ENCODE data around the gene SLC35A3.
A peak's percentile ranks its signal among the peaks of the same experiment; 100 is the strongest.
"Not testable (repeated sequence)": the region's sequence is repeated elsewhere in the genome, so short reads cannot be mapped to it uniquely, and the experiment has no call there.

Gene SLC35A3
- total RNA-seq = 31.9 to 47.7 (median 32.6) reads per million in 4 donors

DNA sequence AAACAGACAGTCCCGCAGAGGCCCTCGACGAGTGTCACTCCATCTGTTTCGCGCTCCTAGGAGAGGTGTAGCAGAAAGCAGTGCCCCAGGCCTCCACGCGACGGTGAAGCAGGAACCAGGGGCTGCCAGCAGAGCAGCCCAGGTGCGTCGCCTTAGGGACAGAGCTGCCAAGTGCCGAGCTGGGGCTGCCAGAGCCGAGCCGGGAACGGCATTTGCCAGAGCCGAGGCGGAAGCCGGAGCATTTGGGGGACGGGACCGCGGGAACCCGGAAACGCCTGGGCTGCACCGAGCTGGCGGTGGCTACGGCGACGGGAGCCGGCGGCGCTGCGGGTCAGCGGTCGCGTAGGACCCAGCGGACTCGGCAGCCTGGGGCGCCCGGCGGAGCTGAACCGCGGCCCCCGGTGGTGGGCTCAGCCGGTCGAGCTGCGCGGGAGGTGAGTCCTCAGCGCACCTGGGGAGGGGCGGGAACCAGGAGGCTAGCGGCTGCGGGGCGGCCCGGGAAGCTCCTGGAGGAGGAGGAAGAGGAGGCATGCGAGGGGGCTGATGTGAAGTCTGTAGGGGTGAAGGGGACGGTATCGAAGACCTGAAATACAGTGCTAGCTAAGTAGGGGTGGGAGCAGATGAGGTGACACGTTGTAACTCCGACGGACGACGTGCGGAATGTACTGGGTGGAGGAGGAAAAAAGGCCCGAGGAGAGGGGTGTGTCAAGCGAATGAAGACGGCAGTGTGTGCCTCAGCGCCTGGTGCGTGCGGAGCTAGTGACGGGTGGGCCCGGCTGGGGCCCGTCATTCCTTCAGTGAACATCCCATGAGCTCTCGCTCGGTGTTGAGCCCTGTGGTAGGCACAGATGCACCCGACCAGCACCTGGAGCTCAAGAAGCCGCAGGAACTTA is at the start of gene SLC35A3:
Gene SLC35A3, plus strand, starts transcription at position 268 of the 893 bp plus-strand sequence. CDS start 23,559 bp downstream, outside the sequence.
- DNase-seq = peak; percentile 57 to 81 (median 66)

DNA sequence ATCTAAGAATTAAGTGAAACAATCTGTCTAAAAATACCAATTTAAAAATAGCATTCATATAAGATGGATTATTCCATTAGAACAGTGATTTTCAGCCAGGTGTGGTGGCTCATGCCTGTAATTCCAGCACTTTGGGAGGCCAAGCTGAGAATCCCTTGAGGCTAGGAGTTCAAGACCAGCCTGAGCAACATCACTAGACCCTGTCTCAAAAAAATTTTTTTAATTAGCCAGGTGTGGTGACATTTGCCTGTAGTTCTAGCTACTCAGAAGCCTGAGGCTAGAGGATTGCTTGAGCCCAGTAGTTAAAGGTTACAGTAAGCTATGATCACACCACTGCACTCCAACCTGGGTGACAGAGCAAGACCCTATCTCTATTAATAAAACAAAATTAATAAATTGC is 35.0 kb upstream of the SLC35A3 start:
- no peak for DNase-seq

DNA sequence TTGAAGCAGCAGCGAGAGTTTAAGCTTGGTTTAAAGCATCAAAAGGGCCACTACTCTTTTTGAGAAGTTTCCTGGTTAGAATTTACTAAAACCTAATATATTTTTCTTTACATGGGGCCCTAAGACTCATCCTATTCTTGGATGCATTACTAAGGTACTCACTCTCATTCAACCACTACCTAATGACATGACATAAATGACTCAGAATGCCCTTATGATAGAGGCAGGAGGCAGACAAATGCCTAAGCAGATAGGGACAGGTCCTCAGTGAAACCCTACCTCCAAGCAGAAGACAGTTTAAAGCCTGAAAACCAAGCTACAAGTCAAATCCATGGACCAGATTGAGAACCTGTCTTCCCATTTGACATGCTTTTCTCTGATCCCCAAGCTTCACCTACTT is 34.3 kb upstream of the SLC35A3 start:
- DNase-seq = no peak

DNA sequence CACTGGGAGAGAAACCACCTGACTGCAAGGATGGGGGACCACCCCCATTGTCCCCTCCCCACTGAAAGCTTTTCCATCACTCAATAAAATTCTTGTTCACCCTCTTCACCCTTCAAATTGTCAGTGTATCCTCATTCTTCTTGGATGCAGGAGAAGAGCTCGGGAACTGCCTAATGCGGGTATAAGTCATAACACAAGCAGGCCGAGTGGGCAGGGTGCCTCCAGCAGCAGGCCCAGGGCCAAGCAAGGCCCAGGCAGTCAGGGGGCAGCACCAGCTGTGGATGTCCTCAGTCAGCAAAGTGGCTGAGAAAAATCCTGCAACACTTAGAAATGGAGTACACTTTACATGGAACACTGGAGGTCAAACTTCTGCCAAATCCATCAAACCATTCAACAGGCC is 33.7 kb upstream of the SLC35A3 start:
- no peak for DNase-seq

DNA sequence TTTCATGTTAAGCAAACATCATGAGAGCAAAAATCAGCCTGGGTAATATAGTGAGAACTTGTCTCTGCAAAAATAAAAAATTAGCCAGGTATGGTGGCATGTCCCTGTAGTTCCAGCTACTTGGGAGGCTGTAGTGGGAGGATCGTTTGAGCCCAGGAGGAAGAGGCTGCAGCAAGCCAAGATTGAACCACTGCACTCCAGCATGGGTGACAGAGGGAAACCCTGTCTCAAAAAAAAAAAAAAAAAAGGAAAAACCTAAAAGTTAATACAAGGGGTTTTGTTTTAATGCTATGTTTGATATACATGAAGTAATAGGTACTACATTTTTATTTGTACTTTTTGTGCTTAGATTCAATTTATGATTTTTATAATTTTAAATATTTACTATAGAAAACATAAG is 27.1 kb upstream of the SLC35A3 start:
- no peak for DNase-seq

DNA sequence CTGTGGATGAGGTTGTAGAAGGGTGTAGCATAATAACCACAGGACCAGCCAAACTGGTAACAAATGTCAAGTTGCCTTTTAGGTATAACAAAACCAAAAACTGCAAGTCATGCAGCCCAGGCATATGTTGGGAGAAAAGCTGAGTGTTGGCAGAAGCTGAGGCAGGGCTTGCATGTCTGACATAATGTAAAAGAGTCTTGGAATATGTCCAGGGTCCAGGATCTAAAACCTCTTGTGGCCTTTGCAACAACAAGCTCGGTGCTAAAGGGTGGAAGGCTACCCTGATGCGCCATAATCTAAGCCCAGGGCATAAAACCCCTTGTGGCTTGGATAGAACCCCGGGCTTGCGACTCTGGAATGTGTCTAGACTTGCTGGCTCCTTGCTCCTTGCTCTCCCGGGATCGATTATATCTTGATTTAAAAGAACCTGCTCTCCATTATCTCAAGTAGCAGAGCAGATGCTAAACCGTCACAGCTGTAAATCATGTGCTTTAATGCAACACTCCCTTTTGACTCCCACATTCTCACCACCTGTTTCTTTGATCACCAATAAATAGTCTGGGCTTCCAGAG is 26.5 kb upstream of the SLC35A3 start:
- no peak for DNase-seq

DNA sequence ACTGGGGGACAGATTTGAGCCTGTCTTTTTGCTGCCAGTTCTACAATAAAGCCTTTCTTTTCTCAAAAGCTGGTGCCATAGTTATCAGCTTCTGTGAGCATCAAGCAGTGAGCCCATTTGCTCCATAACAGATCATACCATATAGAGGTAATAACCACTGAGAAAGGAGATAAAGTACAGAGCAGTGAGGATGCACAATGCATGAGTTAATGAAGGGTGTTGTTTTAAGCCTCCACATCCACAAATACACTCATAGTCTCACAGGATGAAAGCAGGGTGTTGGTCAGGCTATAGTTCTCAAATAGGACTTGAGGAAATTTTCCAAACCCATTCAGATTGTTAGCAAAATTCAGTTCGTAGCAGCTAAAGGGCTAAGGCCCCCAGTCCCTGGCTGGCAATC is 25.6 kb upstream of the SLC35A3 start:
- DNase-seq = no peak

DNA sequence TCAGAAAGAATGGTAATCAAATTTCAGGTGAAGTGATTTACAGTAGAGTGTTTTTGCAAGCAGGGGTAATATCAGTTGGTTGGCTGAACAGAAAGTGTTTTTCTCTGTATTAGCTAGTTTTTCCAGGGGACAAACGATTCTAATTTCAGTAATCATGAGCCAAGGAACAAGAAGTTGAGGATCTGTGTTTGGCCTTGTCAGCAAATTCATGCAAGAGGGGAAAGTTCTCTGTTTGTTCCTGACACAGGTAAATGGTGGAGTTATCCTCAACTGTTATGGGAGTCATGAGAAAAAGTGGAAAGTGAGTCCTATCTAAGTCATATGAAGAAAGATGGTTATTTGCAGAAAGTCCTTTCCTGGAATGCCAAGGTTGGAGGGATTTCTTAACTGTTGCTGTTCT is 24.6 kb upstream of the SLC35A3 start:
- DNase-seq = no peak

DNA sequence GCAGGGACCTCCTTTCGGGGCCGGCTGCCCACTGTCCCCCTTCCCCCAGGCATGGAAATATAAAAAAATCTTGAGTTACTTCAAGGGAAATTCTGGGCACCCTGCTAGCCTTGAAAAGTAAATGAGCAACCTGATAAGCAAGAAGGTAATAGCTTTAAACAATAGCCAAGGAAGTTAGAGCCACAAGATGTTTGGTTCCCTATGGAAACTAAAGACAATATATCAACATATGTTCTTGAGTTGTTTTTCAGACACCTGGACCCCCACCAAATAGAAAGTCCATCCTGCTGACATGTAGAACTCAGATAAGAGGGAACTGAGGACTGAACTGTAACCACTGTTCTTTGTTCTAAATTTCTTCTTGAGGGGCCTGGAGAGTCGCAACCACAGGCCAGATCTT is 19.3 kb upstream of the SLC35A3 start:
- no peak for DNase-seq

DNA sequence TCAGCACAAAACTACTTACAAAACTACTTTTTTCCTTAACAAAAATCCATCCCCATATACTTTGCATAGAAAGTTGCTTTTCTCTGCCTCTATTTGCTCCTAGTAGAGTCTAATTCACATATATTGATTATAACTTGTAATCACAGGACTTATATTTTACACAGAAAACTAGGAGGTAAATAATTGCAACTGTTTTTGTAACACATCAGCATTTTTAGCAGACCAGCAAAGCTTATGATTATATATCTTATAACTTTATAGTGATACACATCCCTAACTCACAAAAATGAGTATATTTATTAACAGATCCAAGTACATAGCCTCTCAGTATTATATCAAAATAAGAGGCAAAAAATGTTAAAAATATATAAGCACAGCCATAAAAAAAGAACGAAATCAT is 17.3 kb upstream of the SLC35A3 start:
- DNase-seq = no peak

DNA sequence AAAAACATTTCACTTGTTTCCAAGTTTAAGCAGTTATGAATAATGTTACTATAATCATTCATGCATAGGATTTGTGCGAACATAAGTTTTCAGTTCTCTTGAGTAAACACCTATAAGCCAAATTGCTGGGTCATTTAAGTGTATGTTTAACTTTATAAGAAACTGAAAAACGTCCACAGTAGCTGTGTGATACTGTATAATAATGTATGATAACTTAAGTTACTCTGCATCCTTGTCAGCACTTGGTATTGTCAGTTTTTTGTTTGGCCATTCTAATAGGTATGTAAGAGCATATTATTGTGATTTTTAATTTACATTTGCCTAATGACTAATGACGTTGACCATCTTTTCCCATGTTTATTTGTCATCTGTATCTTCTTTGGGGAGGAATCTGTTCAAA is 14.4 kb upstream of the SLC35A3 start:
- DNase-seq = no peak

DNA sequence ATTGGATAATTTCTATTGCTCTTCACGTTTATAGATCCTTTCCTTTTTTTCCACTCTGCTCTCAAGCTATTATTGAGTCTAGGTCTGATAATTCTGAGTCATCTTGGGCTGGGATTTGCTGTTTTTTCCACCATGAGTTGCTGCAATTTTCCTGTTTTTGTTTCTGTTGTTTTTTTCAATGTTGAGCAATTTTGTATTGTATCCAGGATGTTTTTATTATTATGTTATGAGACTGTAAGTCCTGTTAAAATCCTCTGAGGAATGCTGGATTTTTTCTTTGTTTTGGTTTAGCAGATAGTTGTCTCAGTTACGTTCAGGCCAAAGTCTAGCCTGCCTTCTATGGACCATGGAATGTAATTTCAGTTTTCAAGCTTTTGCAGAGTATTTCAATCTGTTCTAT is 13.0 kb upstream of the SLC35A3 start:
- DNase-seq = no peak

DNA sequence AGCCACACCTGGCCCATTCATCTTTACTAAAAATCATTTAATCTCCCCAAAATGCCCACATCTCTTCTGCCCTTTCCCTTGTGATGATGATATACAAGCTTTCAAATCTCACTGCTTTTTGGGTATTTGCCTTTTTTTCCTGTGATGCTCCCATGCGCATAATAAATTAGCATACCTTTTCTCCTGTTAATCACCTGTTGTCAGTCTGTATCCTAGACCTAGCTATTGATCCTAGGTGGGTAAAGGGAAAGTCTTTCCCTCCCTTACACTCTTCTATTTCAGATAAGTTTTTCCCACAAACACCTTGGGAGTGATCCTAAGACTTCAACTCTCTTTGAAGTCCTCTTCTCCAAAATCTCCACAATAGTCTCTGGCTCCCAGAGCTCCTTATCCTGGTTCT is 12.0 kb upstream of the SLC35A3 start:
- DNase-seq = no peak

DNA sequence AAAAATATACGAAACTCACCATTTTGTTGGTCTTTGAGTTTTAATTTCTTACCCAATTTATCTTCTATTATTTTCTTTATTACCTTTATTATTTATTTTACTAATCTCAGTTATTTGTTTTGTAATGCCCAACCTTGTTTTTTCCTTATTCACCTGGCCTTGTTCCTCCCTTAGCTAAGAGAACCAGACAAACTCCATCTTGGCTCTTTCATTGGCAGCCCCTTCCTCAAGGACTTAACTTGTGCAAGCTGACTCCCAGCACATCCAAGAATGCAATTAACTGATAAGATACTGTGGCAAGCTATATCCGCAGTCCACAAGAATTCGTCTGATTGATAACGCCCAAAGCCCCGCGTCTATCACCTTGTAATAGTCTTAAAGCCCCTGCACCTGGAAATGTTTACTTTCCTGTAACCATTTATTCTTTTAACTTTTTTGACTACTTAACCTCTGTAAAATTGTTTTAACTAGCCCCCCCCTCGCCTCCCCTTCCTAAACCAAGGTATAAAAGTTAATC is 10.5 kb upstream of the SLC35A3 start:
- not testable (repeated sequence) for DNase-seq

DNA sequence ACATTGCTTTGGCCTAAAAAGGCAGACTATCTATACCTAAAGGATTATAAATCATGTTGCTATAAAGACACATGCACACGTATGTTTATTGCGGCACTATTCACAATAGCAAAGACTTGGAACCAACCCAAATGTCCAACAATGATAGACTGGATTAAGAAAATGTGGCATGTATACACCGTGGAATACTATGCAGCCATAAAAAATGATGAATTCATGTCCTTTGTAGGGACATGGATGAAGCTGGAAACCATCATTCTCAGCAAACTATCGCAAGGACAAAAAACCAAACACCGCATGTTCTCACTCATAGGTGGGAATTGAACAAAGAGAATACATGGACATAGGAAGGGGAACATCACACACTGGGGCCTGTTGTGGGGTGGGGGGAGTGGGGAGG is 9.5 kb upstream of the SLC35A3 start:
- not testable (repeated sequence) for DNase-seq

DNA sequence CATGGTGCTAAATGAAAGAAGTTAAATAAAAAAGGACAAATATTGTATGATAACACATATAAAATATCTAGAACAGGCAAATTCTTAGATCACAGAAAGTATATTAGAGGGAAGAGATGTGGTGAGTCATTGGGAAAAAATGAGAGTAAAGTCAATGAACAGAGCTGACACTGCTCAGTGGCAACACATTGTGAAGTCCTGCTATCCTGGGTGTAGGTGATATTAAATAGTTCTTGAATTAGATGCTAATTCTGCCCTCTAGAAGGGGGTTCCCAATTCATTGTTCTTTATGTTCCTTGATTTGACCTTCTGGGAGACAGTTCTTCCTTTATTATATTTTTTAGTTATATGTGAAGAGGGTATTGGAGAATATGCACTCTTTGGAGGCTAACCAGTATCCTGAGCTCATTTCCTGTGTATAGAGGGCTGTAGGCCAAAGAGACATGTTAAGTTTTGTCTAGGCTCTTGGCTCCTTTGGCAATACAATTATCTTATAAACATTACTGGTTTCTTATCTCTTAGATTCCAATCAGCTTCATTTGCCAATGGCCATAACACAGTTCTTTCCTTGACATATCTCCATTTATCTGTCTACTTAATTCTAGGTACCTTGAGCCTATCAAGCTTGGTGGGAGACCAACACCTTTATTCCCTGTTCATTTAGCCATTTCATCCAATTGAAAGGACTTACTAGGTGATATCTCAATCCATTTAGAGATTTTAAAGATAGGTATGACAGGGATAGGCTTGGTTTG is 6.6 kb upstream of the SLC35A3 start:
- DNase-seq = no peak

DNA sequence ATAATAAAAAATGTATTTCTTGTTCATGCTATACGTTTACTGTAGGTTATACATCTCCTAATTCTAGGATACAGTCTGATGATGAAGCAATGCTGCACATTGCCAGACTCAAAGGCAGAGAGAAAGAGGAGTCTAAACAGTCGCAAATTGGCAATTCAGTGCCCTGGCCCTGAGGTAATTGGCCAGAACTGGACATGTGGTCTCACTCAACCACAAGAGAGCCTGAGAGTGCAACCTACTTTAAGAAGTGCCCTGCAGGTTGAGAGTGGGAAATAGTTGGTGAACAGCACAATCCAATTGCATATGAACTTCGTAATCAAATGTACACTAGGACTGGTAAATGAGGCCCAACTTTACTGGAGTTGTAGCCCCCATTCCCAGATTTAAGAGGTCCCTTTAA is 5.0 kb upstream of the SLC35A3 start:
- no peak for DNase-seq

DNA sequence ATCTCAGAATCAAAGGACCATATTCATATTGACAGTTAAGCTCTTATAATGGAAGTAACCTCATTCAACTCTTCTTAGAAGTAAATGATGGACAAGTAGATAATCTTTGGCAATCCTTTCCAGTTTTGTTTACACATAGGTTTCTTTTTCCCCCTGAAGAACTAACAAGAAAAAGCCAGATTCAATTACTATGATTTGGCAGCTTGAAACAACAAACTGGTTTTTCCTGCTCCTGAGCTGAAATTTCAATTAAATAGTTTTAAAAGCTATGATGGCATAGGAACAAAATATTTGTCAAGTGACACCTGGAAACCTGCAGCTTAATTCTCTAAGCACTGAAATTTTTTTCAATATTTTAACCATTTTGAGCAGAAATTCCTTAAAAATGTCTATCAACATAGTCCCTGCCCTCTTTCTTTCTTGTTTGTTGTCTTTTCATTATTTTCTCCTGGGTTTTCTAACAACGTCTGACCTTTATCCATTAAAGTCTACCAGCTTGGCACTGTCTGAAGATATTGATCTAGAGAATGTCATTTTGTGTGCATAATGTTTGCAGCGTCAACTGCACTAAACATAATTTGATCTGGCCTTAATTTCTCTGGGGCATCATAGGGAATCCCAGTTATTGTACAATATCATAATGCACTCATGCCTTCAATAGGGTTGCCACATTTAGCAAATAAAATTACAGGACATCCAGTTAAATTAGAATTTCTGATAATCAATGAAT is 4.0 kb upstream of the SLC35A3 start:
- no peak for DNase-seq

DNA sequence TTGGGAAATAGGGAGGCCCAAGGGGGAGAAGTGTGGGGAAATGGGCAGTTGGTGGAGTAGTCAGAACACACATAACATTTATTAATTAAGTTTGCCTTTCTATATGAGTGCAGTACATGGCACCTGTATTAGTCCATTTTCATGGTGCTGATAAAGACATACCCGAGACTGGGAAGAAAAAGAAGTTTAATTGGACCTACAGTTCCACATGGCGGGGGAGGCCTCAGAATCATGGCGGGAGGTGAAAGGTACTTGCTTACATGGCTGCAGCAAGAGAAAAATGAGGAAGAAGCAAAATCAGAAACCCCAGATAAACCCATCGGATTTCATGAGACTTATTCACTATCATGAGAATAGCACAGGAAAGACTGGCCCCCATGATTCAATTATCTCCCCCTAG is 1.6 kb upstream of the SLC35A3 start:
- DNase-seq = no peak

DNA sequence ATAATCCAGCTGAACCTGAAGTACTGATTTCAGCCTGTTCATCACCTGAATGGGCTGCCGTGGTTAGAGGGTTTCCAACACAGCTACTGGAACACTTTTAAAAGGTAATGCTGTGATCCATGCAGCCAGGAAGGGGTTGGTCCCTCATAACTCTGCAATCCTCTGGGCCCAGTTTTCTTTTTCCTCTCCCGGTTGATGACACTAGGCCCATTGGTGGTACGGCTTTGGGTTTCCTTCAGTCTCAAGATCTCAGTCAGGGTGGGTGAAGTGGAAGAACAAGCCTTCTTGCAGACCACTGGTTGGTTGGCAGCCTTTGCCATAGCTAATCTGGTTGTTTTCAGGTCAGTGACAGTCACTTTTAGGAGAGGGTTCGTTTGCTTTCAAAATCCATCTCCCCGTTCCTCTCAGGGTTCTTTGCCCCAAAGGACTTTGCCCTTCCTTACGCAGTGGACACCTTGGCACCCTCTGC is 502 bp upstream of the SLC35A3 start:
- no peak for DNase-seq

DNA sequence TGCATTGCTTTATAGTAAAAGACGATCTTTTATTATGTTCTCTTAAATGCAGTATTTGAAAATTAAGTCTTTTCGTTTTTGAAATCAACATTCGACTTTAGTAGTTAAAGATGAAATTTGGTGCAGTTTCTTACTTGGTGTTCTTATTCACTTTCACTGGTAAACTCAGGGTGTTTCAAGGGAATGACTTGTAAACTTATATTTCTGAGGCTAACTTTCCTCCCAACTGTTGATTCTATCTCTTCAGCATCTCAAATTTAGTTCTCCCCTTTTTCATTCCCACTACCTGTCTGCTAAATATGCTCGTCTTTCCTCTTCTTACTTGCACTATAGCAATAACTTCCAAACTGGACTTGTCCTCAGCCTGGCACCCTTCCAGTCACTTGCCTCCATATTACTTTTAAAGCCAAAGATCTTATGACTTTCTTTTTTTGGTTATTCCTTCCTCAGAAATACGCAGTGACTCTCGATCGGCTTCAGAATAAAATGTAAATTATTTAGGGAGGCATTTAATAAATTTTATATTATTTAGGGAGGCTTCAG is 988 bp downstream of the SLC35A3 start:
- DNase-seq = no peak

DNA sequence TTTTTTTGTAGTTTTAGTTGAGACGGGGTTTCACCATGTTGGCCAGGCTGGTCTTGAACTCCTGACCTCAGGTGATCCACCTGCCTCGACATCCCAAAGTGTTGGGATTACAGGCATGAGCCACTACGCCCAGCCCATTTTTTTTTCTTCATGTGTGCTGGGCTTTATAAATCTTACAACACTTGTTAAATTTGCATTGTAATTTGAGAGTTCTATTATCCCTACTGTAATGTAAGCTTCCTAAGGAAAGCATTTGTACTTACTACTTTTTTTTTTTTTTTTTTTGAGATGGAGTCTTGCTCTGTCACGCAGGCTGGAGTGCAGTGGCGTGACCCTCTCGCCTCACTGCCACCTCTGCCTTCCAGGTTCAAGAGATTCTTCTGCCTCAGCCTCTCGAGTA is 2.3 kb downstream of the SLC35A3 start:
- not testable (repeated sequence) for DNase-seq
